HG03045 (cell line): Measurements from ENCODE around the gene SFXN5.

ENCODE experiments used
- ATAC-seq: cut with Tn5 transposase; IDR thresholded peaks from one replicate; pipeline ENCODE4 v1.9.1; 2021; ENCODE audit warnings: mild to moderate bottlenecking, moderate library complexity; ENCODE audit not compliant: unreplicated experiment

Gene SFXN5

DNA sequence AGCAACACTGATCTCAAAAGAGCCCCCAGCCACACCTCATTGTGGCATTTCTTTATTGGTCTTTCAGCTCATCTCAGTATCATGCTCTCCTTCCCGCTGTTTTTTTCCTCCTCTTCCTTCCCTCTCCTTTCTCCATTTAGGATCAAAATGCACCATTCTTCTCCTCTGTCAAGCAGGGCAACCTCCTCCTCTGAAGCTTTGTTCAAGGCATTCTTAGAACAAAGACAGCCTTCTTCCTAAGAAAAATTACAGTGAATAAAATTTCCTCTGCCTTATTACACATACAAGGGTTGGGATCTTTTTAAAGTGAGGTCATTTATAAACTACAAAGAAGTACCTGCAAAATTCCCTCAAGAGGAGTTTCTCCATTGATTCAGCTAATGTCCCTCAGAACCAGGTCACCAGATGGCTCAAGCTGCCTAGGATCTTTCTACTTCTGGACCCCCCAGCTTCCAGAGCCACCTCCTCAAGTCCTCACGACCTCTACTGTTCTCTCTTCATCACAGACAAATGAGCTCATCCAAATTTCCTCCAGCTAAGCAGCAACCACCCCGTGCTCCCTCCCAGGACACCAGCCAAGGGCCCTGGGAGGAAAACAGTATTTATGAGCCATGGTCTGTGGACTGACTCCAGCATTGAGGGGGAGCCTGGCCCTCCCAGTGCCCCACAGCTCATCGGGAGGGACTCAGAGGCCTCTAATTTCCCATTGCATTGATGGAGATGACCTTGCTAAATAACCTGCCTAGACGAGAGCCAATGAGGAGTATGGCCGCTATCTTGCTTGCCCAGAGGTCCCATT, 18.0 kb downstream of the SFXN5 start:
- no peak for ATAC-seq

- ATAC-seq = no peak
Observed at GRCh38 chr2:73050121-73050545, 21.4 kb downstream of the SFXN5 start.

- no peak for ATAC-seq
Observed at GRCh38 chr2:73043929-73044832, 27.3 kb downstream of the SFXN5 start.

DNA sequence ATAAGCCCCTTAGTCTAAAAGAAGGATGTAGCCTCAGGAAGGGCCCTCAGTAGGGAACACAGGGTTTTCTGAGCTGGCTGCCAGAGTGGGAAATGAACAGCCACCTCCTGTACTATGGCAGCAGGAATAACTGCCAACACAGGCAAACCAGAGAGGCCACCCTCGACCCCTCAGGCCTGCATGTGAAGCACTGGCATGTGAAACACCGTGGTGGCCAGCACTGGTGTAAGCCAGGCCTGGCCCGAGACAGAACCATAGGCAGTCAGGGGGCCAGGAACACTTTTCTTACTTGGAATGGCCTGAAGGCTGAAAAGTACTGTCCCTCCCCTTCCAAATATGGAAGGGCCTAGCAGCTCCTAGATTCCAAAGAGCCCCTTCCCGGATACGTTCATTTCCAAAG, 28.2 kb downstream of the SFXN5 start:
- no peak for ATAC-seq

GRCh38 chr2:73037947-73038585, 33.4 kb downstream of the SFXN5 start:
- ATAC-seq = no peak

DNA sequence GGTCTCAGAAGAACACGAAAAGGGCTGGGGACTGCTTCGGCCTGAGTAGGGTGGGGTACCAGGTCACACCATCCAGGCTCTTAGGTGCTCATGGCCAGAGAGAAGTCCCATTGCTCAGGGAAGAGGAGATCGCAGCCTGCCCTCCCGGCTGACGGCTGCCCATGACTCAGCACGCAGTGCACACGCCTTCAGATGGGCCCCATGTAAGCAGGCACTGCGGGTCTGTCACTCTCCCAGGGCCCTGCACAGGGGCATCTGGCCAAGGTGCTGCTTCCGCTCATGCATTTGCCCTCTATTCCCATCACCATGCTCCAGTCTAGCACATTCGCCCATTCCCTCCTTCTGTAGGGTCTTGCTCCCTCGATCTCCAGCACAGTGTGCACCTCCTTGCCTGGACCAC, 34.7 kb downstream of the SFXN5 start:
- ATAC-seq = no peak

GRCh38 chr2:73035899-73036711, 35.4 kb downstream of the SFXN5 start:
- ATAC-seq = no peak

GRCh38 chr2:73034661-73035375, 36.7 kb downstream of the SFXN5 start:
- no peak for ATAC-seq

DNA sequence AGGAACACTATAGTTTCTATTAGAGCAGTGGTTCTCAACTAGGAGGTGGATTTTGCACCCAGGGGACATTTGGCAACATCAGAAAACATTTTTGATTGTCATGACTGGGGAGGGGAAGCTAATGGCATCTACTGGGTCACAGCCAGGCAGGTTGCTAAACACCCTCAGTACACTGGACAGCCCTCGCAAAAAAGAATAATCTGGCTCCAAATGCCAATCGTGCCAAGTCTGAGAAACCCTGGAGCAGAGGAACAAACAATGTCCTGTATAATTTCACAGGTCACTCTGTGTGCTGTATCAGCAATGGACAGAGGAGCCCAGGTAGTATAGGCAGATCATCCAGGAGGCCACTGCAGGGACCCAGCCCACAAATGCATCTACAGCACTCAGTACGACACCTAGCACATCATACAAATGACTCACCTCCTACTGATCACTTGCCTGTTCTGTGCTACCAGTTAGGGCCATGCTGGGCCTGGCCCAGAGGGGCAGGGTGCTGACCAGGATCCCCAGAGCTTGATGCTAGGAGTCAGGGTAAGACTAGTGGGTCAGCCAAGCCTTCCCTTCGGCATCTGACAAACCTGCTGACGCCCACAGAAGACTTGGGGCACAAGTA, 37.6 kb downstream of the SFXN5 start:
- no peak for ATAC-seq

GRCh38 chr2:73033142-73033765, 38.3 kb downstream of the SFXN5 start:
- no peak for ATAC-seq

GRCh38 chr2:73032702-73033097, 38.8 kb downstream of the SFXN5 start:
- no peak for ATAC-seq

- no peak for ATAC-seq
Observed at GRCh38 chr2:73031725-73032701, 39.5 kb downstream of the SFXN5 start.

GRCh38 chr2:73031095-73031678, 40.3 kb downstream of the SFXN5 start:
- no peak for ATAC-seq

DNA sequence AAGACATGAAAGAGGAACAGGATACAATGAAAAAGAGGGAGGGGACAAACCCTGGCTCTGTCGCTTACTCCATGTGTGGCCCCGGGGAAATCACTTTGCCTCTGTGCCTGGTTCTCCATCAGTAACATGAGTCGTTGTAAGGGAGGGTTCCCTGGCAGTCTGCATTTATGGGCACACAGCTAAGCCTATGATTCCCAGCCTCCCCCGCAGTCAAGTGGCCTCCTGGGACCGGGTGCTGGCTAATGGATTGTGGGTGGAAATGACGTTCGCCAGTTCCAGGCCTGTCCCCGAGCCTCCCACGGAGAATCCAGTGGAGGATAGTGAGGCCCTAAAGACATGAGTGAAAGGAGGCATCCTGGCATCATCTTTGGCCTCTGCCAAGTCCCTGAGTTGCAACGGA, 42.7 kb downstream of the SFXN5 start:
- no peak for ATAC-seq

DNA sequence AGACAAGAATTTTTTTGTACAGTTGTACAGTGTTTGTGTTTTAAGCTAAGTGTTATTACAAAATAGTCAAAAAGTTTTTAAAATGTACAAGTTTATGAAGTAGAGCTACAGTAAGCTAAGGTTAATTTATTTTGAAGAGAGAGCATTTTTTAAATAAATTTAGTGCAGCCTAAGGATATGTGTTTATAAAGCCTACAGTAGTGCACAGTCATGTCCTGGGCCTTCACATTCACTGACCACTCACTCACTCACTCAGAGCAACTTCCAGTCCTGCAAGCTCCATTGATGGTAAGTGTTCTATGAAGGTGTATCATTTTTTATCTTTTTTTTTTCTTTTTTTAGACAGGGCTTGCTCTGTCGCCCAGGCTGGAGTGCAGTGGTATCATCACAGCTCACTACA, 44.2 kb downstream of the SFXN5 start:
- no peak for ATAC-seq

- ATAC-seq = no peak
Observed at GRCh38 chr2:73023497-73023896, 48.0 kb downstream of the SFXN5 start.

DNA sequence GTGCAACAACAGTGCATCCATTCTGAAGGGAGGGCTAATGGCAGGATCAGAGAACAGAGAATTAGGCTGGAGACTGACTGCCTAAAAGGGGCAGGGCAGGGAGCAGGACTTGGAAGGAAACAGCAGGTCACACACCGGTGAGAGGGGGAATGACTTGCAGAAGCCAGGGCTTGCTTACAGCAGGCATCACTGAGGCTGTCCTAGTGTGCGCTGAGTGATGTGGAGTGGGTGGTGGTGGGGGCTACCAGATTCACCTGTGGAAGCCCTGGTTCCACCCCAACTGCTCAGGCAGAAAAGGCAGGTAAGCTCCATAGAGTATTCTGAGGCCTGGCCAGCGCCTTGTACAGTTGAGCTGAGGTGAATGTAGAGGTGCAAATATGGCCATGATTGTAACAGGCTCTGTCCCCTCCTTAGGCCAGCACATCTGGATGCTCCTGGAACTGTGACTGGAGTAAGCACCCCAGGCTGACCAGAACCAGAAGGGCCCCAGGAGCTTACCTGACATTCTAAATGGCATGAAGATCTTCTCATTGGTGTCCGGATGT, 49.4 kb downstream of the SFXN5 start:
- ATAC-seq = no peak
